Sciatic nerve (tissue), 2 donors: ENCODE results near the gene TMEM81. TPM values are rescaled to one million over a fixed set of nuclear protein-coding genes. Genes with fewer than 3 reads are reported as not detected.

Experiments used
- ATAC-seq: fragments of 200-7000 bp; cut with Tn5 transposase; one replicate; pipeline ENCODE4 v1.9.1; 2020; ENCODE audit warnings: mild to moderate bottlenecking, moderate library complexity
- DNase-seq: peaks from one replicate; pipeline ENCODE4 v3.0.0-alpha.2; 2020; ENCODE audit warnings: low spot score
- intact Hi-C: fragments of 100-400 bp; cut with DNase I; formaldehyde crosslinking; loops from one replicate; pipeline ENCODE4 v1.14.2; 2022
- total RNA-seq: library from RNA; stranded (reverse); fragmentation: NEBNext Ultra II Directional; extraction: Animal tissue kit (Norgen Biotek cat#: 25700); gene quantifications from one replicate; pipeline ENCODE4 v1.2.1, GENCODE V29; 2021
- donor health status: DM: no; HTN: no; CAD: no.
- donor health status: DM: no; HTN: no; CAD: no.

TMEM81 gene
- total RNA-seq, 1 donor from 2014 or later = 2.8 TPM

GRCh38 chr1:205082431-205082830 is 1.8 kb downstream of the TMEM81 start:
- intact Hi-C loops = no loop called here
- ATAC-seq (no peak), DNase-seq (no peak)

GRCh38 chr1:205077934-205078311 is 6.3 kb downstream of the TMEM81 start:
- DNase-seq = no peak
- intact Hi-C loops = no loop called here
- no peak for ATAC-seq

DNA sequence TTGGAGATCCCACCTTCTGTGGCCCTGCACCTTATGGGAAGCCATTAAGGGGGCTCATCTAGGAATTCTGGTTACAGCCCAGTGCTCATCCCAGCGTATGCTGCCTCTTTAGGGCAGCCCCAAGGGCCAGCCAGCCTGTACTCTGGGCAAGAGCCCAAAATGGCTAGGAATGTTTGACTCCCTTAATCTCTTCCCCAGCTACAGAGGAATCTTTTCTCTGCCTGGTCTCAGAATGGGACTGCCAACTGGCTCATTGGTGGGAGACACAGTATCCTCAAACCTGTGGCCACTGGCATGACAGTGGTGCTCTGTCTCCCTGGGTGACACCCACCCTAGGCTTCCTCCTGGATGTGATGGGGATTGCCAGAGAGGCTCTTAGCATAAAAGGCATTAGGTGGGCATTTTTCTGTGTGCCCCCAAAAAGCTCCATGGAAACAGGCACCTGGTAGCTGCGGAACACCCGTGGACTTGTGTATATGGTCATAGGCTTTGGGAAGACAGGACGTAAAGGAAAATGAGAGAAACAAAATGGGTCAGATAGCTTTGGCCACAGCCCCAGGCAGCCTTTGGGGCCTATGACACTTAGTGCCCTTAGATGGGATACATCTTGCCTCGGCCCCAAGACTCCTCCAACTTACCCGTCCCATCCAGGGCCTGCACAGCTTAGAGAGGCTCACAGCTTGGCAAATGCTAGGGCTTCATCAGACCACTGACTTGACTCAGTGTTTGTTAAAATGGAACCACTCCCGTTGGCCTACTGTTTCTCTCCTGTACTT is 6.9 kb downstream of the TMEM81 start:
- intact Hi-C loops = no loop called here
- DNase-seq (no peak), ATAC-seq (peak; percentile 53)

- DNase-seq (no peak), ATAC-seq (no peak)
- intact Hi-C loops = no loop called here
Measured at GRCh38 chr1:205076245-205076761, 8.0 kb downstream of the TMEM81 start.

DNA sequence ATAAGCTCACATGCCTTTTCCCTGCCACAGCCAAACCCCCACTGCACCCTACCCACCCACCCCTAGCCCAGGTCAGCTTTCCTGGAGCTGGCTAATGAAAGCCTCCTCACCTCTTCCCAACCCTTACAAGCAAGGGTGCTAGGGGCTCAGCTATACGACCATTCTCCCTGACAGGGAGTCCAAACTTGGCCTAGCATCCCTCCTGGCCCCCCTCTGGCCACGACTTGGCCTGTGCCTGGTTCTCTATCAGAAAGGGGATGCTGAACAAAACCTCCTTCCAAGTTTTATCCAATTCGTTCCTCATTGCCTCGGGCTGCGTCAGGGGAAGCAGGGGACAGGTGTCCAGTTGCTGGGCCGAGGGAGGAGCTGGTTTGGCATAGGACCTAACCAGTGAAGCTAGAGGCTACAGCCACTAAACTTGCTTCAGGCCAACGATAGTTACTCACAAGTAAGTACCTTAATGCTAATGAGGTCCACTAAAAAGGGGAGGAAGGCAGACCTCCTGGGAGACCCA is 8.6 kb downstream of the TMEM81 start:
- intact Hi-C loops = loop anchor here (2.0 kb wide), 1 partner anchor 19 kb away; no protein-coding TSS in a partner anchor
- no peak for ATAC-seq
- DNase-seq = no peak

- intact Hi-C loops = loop anchor here (2.0 kb wide), 1 partner anchor 20 kb away; no protein-coding TSS in a partner anchor
- DNase-seq (no peak), ATAC-seq (no peak)
Measured at GRCh38 chr1:205074513-205074912, 9.7 kb downstream of the TMEM81 start.

DNA sequence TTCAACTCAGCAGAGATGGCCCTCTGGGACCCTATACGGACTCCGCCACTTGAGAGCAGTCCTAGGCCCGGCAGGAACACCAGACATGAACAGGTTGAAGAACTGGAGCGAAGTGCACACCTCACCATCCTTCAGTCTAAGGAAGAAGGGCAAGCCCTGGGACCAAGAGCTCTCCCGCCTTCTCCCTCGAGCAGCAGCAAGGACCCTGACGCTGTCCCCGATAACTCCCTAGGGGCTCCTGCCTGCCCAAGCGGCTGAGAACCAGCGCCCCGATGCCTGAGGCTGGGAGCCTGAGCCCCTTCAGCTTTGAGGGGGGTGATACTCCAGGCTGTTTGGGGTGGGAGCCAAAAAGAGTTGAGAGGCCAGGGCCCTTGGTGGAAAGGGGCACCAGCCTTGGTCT is 10.2 kb downstream of the TMEM81 start:
- DNase-seq (no peak), ATAC-seq (no peak)
- intact Hi-C loops = loop anchor here (2.0 kb wide), 1 partner anchor 21 kb away; no protein-coding TSS in a partner anchor

DNA sequence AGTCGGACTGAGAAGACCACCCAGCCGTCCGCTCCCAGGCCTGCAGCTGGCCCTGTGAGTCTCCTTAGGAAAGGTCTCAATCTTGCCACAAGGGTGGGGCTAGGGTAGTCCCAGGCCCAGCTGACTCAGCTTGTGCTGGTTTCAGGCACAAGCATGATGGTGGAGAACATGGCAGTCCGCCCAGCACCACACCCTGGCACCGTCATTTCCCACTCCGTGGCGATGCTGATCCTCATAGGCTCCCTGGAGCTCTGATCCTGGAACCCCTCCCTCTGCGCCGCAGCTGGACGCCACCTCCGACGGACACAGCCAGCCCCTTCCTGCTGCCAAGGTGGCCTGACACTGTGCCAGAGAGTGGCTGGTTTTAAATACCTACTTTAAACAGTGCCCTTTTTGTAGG is 10.7 kb downstream of the TMEM81 start:
- intact Hi-C loops = no loop called here
- DNase-seq = no peak
- ATAC-seq = no peak

DNA sequence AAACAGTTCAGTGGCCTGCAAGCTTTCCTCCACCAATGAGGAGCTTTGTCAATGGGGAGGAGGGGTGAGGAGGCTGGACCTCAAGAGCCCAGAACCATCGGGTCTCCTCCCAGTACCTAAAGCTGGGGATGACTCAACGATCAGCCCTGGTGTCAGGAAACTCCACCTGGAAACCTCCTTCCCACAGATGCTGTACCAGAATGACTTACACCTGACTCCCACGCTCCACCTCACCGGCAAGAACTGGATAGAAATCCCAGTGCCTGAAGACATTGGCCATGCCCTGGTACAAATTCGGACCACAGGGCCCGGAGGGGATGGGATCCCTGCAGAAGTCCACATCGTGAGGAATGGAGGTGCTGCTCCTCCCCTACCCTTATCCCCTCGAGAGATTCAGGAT is 11.4 kb downstream of the TMEM81 start:
- ATAC-seq (no peak), DNase-seq (no peak)
- intact Hi-C loops = no loop called here

- no peak for DNase-seq
Measured at GRCh38 chr1:205072286-205072685, 12.0 kb downstream of the TMEM81 start.

DNA sequence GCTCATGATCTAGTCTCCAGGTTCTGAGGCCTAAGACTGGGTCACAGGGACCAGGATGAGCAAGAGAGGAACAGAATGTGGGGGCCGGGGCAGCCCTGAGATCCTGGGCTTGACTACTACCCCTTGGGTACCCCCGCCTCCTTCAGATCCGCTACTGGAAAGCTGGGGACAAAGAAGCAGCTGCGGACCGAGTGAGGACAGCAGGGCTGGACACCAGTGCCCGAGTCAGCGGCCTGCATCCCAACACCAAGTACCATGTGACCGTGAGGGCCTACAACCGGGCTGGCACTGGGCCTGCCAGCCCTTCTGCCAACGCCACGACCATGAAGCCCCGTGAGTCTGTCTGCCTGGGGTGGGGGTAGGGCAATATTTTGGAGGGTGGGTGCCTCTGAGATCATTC is 12.5 kb downstream of the TMEM81 start:
- intact Hi-C loops = no loop called here
- no peak for ATAC-seq
- no peak for DNase-seq

More at GRCh38 chr1:205072286-205072685, 12.0 kb downstream of the TMEM81 start:
- ATAC-seq = no peak
- intact Hi-C loops = no loop called here

- intact Hi-C loops = no loop called here
Measured at GRCh38 chr1:205071028-205071409, 13.2 kb downstream of the TMEM81 start.

DNA sequence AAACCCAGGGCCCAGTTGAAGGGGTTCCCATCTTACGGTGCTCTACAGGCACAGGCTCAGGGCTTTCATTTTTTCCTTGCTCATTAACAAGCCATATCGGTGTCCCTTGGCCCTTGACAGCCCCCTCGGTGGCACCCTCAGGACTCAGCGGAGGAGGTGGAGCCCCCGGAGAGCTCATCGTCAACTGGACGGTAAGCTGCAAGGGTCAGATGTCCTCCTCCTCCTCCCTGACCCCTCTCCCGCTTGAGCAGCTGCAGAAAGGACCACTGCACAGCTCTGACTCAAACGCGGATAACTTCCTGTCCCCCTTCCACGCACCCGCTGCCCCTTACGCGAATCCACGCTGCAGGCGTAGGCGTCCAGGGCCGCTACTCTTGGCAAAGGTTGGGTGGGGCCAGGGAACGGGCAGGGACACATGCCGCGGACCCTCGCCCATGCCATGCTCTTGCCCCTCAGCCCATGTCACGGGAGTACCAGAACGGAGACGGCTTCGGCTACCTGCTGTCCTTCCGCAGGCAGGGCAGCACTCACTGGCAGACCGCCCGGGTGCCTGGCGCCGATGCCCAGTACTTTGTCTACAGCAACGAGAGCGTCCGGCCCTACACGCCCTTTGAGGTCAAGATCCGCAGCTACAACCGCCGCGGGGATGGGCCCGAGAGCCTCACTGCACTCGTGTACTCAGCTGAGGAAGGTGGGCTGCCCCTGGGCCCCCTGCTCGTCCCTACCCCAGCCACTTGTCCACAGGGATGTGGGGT is 14.7 kb downstream of the TMEM81 start:
- ATAC-seq (no peak), DNase-seq (peak; percentile 39)
- intact Hi-C loops = no loop called here

More at GRCh38 chr1:205071028-205071409, 13.2 kb downstream of the TMEM81 start:
- no peak for ATAC-seq
- no peak for DNase-seq

DNA sequence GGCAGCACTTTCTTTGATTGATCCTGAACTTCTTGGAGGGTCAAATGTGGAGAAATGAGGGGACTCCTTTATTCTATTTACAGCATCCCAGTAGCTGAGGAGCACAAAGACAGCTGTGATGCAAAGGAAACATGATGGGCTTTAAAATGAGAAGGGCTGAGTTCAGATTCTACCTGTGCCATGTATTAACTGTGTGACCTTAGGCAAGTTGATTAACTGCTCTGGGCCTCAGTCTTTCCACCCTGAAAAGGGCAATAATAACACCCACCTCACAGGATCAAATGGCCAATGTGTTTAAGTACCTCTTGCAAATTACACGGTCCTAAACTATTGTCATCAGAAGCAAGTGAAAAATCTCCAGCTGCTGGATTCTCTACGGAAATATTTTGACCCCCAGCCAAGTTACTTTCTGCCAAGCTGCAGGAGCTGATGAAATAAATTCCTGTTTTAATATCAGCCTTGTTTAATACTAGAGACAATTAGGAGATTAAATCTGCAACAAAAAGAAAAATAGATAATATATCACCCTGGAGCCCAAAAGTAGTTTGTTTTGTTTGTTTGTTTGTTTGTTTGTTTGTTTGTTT is 15.7 kb downstream of the TMEM81 start:
- ATAC-seq (no peak), DNase-seq (peak; percentile 23)
- intact Hi-C loops = no loop called here

- intact Hi-C loops = no loop called here
- DNase-seq = peak; percentile 19
- no peak for ATAC-seq
Measured at GRCh38 chr1:205068001-205068400, 16.3 kb downstream of the TMEM81 start.

- peak; percentile 34 for DNase-seq
- intact Hi-C loops = no loop called here
- no peak for ATAC-seq
Measured at GRCh38 chr1:205067031-205067430, 17.2 kb downstream of the TMEM81 start.

- ATAC-seq (no peak), DNase-seq (peak; percentile 55)
- intact Hi-C loops = no loop called here
Measured at GRCh38 chr1:205066141-205066818, 18.0 kb downstream of the TMEM81 start.

GRCh38 chr1:205065666-205066065 is 18.6 kb downstream of the TMEM81 start:
- DNase-seq (peak; percentile 54), ATAC-seq (no peak)
- intact Hi-C loops = no loop called here
